HL-60 (cell line): Measurements from ENCODE around the gene CDYL2.

Experiments
- DNase-seq, 2 experiments: peaks; one replicate each; pipeline ENCODE4 v3.0.0-alpha.2; 2010 to 2020; ENCODE audit warnings: low read depth in 1 of 2, low spot score in 1 of 2
- H3K27ac ChIP-seq: fragments of 250-450 bp; sonication (Bioruptor Pico); replicated peaks from 2 replicates; pipeline ENCODE4 v1.5.1; 2020; ENCODE audit warnings: mild to moderate bottlenecking, moderate library complexity
- H3K27me3 ChIP-seq: fragments of 250-450 bp; sonication (Bioruptor Pico); 2 replicates; pipeline ENCODE4 v1.5.1; 2021; ENCODE audit warnings: mild to moderate bottlenecking, moderate library complexity; ENCODE audit not compliant: insufficient read depth, poor library complexity, severe bottlenecking
- H3K4me3 ChIP-seq: replicated peaks from 2 replicates; pipeline ENCODE4 v1.5.1; 2011; ENCODE audit warnings: mild to moderate bottlenecking, control low read depth, low read length; ENCODE audit not compliant: insufficient read depth
- GABPA ChIP-seq: IDR thresholded peaks from 2 replicates; pipeline ENCODE4 v1.6.1; 2012; ENCODE audit warnings: low read depth
- POLR2AphosphoS5 ChIP-seq: IDR thresholded peaks from 2 replicates; pipeline ENCODE4 v1.6.1; 2012; ENCODE audit warnings: low read depth
- SPI1 ChIP-seq: IDR thresholded peaks from 2 replicates; pipeline ENCODE4 v1.6.1; 2012; ENCODE audit warnings: low read depth, mild to moderate bottlenecking, borderline replicate concordance
- TF ChIP-seq, protein P1 (sequence below): IDR thresholded peaks from 2 replicates; pipeline ENCODE4 v1.6.1; 2012; ENCODE audit warnings: low read depth; ENCODE audit not compliant: insufficient replicate concordance
- TF ChIP-seq, protein P2 (sequence below): IDR thresholded peaks from one replicate; pipeline ENCODE4 v1.5.1; 2011; ENCODE audit warnings: low read length, control low read depth, inconsistent platforms; ENCODE audit not compliant: insufficient read depth

CDYL2 gene

DNA sequence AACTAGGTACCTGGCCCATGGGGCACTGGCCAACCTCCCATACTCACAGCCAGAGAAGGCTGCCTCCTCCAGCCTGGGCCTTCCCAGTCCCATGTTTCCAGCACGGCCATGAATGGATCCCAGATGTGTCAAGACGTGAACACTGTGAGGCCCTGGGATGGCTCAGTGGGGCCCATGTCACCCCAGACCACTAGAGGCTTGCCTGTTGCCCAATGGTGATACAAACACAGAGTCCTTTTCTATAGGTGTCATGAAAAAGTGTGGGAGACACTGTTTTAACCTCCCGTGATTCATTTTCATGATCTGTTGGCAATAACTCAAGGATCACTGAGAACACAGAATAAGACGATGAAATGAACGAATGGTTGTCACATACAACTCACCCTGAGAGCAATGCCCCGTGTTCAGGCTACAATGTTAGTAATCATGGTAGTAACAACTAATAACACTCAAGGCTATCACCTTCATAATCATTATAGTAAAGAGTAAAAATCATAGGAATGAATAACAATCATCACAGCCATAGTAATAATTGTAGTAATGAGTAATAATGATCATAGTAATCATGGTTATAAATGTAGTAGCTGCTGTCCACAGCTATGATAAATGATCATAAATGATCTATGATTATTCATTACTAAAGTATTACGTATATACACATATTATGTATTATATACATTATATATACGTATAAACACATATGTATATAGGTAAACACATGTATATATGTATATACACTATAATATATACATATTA lies 199.6 kb downstream of the CDYL2 start:
- no peak for DNase-seq
- no peak for TF ChIP-seq SPI1
- TF ChIP-seq, protein P1, sequence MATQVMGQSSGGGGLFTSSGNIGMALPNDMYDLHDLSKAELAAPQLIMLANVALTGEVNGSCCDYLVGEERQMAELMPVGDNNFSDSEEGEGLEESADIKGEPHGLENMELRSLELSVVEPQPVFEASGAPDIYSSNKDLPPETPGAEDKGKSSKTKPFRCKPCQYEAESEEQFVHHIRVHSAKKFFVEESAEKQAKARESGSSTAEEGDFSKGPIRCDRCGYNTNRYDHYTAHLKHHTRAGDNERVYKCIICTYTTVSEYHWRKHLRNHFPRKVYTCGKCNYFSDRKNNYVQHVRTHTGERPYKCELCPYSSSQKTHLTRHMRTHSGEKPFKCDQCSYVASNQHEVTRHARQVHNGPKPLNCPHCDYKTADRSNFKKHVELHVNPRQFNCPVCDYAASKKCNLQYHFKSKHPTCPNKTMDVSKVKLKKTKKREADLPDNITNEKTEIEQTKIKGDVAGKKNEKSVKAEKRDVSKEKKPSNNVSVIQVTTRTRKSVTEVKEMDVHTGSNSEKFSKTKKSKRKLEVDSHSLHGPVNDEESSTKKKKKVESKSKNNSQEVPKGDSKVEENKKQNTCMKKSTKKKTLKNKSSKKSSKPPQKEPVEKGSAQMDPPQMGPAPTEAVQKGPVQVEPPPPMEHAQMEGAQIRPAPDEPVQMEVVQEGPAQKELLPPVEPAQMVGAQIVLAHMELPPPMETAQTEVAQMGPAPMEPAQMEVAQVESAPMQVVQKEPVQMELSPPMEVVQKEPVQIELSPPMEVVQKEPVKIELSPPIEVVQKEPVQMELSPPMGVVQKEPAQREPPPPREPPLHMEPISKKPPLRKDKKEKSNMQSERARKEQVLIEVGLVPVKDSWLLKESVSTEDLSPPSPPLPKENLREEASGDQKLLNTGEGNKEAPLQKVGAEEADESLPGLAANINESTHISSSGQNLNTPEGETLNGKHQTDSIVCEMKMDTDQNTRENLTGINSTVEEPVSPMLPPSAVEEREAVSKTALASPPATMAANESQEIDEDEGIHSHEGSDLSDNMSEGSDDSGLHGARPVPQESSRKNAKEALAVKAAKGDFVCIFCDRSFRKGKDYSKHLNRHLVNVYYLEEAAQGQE = no peak
- no peak for TF ChIP-seq POLR2AphosphoS5
- no peak for TF ChIP-seq GABPA
- TF ChIP-seq, protein P2, sequence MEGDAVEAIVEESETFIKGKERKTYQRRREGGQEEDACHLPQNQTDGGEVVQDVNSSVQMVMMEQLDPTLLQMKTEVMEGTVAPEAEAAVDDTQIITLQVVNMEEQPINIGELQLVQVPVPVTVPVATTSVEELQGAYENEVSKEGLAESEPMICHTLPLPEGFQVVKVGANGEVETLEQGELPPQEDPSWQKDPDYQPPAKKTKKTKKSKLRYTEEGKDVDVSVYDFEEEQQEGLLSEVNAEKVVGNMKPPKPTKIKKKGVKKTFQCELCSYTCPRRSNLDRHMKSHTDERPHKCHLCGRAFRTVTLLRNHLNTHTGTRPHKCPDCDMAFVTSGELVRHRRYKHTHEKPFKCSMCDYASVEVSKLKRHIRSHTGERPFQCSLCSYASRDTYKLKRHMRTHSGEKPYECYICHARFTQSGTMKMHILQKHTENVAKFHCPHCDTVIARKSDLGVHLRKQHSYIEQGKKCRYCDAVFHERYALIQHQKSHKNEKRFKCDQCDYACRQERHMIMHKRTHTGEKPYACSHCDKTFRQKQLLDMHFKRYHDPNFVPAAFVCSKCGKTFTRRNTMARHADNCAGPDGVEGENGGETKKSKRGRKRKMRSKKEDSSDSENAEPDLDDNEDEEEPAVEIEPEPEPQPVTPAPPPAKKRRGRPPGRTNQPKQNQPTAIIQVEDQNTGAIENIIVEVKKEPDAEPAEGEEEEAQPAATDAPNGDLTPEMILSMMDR = no peak
- Histone ChIP-seq H3K27me3 (no peaks in the 10 kb centered on the region), H3K27ac (no peak overlapping the region), H3K4me3 (no peak overlapping the region)

DNA sequence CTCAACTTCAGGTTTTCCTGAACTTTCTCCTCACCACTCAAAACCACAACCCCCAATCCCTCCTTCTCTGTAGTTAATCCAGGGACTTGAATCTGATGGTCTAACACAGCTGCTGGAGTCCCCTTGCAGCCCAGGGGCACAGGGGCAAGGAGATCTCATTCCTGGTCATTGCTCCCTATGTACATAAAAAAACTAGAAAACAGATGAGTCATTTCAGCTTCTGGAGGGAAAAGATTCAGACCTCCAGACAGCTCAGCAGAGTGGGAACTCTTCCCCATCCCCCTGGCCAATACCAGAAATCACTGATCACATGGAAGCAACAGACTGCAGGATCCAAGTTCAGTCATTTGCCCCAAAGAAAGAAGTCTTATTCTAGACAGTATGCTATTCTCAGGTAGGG lies 201.5 kb downstream of the CDYL2 start:
- H3K27me3 ChIP-seq = no peaks in the 10 kb centered on the region
- no peak for DNase-seq
- H3K4me3 ChIP-seq = no peak overlapping the region
- TF ChIP-seq SPI1 (no peak), POLR2AphosphoS5 (no peak), GABPA (no peak)
- TF ChIP-seq, protein P2 = no peak
- TF ChIP-seq, protein P1 = no peak
- H3K27ac ChIP-seq = no peak overlapping the region

DNA sequence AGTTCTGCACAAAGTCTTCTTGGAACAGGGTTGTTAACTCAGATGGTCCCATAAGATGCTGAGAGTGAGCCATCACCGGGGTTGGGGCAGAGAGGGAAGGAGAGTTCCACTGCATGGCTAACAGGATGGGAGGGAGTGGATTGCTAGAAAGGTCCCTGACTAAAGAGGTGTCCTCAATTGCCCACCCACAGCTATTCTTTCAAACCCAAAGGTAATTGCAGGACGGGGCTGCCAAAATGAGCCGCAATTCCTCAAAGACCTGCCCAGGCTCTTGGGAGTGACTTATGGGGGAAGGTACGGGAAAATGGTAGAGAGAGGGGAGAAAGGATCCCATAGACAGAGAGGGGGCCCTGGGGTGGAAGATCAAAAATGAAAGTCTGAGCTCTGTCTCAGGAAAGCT lies 203.2 kb downstream of the CDYL2 start:
- no peak overlapping the region for H3K4me3 ChIP-seq
- no peaks in the 10 kb centered on the region for H3K27me3 ChIP-seq
- TF ChIP-seq SPI1 (no peak), GABPA (no peak), POLR2AphosphoS5 (no peak)
- TF ChIP-seq, protein P1 = no peak
- TF ChIP-seq, protein P2 = no peak
- no peak overlapping the region for H3K27ac ChIP-seq
- no peak for DNase-seq
